HG03442 (cell line): ENCODE measurements around the gene PLD3.
"Not testable (repeated sequence)": the region's sequence is repeated elsewhere in the genome, so short reads cannot be mapped to it uniquely, and the experiment has no call there.

ENCODE experiments used
- ATAC-seq: cut with Tn5 transposase; IDR thresholded peaks from one replicate; pipeline ENCODE4 v1.9.1; 2021; ENCODE audit warnings: mild to moderate bottlenecking, moderate library complexity; ENCODE audit not compliant: unreplicated experiment

The PLD3 gene

GRCh38 chr19:40362160-40362559 is 13.7 kb downstream of the PLD3 start:
- no peak for ATAC-seq

GRCh38 chr19:40363069-40363468 is 14.6 kb downstream of the PLD3 start:
- ATAC-seq: no peak

DNA sequence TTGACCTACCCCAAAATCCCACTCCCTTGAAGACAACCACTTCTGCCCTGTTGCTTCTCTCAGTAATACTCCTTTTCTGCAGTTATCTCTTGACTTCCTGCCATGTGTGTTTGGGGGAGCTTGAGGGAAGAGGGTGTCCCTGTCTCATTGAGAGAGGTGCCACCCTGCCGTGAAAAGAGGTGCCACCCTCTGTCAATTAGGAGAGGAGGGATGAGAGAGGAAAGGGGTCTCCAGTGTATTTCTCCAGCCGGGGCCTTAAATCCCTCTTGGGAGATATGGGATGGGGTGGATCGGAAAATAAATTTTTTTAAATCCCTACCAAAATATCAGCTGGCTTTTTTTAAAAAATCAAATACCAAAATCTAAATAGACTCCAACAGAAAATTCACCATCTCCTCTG is 16.5 kb downstream of the PLD3 start:
- no peak for ATAC-seq

- ATAC-seq: no peak
Measured at GRCh38 chr19:40365613-40366401, 17.3 kb downstream of the PLD3 start.

- no peak for ATAC-seq
Measured at GRCh38 chr19:40366697-40367561, 18.4 kb downstream of the PLD3 start.

DNA sequence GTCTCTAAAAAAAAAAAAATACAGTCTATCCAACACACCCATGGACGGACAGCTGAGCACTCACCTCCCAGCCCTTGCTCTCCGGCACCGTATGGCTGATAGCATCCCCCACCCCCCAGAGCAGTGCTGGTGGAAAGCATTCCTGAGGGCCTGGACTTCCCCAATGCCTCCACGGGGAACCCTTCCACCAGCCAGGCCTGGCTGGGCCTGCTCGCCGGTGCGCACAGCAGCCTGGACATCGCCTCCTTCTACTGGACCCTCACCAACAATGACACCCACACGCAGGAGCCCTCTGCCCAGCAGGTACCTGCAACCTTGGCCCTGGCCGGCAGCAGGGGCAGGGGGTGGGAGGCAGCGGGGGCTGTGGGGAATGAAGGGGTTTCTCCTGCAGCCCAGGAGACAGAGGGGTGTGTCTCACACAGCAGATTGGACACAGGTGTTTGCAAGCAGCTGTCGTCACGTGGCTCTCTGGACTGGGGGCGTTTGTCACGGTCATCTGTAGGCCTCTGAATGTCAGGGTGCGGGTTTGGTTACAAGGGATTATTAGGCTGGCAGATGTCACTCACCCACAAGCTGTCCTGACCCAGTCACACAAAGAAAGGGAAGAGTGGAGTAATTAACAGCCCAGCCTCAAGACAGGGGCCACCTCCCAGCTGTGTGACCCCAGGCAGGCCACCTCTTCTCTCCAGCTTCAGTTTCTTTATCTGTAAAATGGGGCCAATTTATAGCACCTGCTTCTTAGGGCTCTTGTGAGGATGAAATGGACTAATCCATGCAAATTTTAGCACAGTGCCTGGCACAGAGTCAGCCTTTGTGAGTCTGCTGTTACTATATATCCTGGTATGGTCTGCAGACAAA is 19.3 kb downstream of the PLD3 start:
- no peak for ATAC-seq

GRCh38 chr19:40369797-40370196 is 21.3 kb downstream of the PLD3 start:
- ATAC-seq: no peak

- ATAC-seq: not testable (repeated sequence)
Measured at GRCh38 chr19:40370253-40370652, 21.8 kb downstream of the PLD3 start.

DNA sequence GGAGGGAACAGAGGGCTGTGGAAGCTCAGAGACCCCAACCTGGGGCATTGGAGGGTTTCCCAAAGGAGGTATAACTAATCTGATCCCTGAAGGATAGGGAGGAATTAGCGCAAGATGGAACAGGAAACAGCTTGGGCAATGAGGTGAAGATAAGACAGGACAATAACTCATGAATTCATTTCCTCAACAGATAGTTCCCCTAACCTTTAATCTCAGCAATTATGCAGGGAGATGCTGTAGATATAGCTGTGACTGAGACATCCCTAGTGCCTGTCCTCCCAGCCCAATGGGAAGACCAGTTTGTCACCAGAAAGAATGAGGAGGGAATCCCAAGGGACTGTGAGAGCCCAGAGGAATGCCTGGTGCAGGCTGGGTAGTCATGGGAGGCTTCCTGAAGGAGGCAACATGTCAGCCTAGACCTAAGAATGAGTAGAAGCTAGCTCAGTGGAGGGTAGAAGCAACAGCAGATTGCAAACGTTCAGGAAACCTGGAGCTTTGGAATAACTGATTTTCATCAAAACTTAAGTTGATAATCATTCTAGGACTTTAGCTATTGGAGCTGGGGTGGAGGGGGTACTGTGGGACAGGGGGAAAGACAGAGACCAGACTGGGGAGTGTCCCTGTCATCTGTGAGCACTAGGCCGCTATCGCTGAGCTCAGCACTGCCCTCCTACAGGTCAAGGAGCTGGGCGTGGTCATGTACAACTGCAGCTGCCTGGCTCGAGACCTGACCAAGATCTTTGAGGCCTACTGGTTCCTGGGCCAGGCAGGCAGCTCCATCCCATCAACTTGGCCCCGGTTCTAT is 22.7 kb downstream of the PLD3 start:
- ATAC-seq: no peak

DNA sequence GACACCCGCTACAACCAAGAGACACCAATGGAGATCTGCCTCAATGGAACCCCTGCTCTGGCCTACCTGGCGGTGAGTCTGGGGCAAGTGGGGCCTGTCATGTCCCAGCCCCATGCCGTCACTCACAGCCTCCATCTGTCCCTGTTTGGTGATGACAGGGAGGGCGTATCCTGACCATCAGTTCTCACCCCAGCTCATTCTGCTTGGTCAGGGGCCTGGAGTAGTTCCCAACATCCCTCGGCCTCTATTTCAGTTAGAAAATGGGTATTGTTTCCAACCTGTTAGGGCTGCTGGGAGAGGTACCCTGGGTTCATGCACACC is 23.3 kb downstream of the PLD3 start:
- ATAC-seq: no peak

GRCh38 chr19:40374084-40374483 is 25.6 kb downstream of the PLD3 start:
- no peak for ATAC-seq

DNA sequence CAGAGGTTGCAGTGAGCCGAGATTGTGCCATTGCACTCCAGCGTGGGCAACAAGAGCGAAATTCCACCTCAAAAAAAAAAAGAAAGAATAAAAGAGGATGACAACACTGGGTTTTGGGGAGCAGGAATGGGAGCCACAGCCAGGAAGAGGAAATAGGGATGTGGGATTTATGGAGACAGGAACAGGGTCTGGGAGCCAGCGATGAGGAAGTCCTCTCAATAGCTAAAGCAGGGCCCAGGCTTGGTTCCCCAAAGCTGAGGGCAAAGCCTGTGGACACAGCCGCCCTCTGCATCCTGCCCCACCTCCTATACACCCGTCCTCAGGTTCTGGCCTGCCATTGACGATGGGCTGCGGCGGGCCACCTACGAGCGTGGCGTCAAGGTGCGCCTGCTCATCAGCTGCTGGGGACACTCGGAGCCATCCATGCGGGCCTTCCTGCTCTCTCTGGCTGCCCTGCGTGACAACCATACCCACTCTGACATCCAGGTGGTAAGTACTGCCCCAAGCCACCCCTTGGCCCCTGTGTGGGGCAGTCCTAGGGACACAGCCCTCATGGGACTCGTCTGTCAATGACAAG is 27.9 kb downstream of the PLD3 start:
- no peak for ATAC-seq

- no peak for ATAC-seq
Measured at GRCh38 chr19:40377876-40378385, 29.4 kb downstream of the PLD3 start.

DNA sequence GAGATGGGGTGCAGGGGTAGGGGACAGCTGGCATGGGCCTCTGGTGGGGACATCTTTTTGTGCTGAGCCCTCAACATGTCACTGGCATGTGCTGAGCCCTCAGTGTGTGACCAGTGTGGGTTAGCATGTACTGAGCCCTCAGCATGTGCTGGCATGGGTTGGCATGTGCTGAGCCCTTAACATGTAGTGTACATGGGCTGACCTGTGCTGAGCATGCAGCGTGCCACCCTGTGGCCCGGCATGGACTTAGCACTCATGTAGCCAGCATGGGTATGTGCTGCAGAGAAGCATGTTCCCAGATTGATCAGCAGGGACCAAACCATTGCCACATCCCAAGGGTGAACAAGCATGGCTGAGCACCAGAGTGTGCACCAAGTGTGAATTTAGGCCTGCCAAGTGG is 30.0 kb downstream of the PLD3 start:
- no peak for ATAC-seq

DNA sequence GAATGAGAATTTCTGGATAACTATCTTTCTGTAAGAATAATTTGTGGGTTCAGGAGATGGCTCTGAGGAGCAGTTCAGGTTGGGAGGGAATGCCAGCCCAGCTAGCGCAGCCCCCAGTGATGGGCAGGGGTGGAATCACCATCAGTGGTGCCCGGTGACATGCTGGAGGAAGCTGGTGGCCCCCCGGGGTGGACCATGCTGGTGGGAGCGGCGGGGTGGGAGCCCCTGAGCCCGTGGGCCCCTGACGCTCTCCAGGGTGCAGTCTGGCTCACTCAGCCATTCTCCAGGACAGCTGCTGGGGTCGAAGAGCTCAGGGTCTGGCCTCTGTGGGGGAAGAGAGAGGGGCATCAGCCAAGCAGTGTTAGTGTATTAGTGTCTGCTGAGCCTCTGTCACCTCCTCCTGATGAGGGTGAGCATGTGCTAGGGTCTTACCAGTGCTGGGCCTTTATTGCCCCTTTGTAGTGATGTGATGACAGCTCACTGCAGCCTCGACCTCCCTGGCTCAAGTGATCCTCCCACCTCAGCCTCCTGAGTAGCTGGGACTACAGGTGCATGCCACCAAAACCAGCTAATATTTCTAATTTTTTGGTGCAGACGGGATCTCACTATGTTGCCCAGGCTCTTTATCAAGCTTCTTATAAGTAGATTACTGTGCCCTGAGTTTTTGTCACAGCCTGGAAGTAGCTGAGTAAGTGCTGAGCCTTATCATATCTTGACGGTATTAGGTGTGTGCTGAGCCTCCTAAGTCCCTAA is 31.1 kb downstream of the PLD3 start:
- no peak for ATAC-seq

DNA sequence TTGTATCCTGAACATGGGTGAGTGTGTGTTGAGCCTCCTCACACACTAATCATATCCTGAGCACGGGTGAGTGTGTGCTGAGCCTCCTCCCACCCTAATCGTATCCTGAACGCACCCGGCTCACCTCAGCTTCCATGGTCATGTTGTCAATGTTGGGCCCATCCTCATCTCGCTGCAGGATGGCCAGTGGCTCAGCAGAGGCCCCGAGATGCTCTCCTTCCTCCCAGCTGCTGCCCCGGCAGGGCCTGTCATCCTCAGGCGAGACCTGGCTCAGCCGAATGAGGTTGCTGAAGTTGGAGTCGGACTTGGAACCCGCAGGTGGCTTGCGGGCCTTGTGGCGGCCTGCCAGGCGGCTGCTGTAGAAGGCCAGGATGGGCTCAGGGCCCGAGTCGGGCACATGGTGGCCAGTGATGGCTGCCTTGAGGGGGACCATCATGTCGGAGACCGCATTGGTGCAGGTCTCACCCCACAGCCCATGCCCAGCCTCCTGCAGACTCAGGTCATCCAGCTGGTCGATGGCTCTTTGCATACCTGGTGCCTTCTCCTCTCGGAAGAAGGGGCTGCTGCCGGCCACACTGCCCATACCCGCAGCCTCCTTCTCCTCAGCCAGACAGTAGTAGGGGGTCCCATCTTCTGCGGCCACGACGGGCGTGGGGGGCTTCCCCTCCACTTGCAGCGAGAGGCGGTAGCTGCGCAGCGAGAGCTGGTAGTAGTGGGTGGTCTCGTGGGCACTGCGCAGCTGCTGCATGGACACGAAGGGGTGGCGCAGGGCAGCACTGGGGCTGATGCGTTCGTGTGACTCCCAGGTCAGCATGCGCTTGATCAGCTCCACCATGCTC is 31.9 kb downstream of the PLD3 start:
- ATAC-seq: no peak

DNA sequence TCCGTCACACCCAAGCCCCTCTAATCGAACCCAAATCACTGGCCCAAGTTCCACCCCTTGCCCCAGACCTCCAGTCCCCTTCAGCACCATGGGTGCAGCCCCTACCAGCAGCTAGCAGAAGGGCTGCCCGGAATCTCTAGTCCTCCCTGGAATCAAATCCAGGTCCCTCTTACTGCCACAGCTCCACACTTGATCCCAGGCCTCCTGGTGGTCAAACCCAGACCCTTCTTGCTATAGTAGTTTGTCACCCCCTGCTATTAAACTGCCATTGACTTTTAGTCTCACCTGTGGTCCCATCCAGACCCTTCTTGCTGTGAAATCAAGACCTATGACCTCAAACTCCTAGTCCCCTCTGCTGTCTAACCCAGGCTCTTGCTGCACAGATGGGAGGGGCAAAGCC is 32.8 kb downstream of the PLD3 start:
- ATAC-seq: no peak

- no peak for ATAC-seq
Measured at GRCh38 chr19:40383668-40384248, 35.3 kb downstream of the PLD3 start.
